Activated CD8-positive, alpha-beta memory T cell treated with anti-CD3 and anti-CD28 coated beads, Interleukin-2, amount 10 ng/mL, durations not matched to agents 7 days and 5 days (primary cell): Measurements from ENCODE around the gene BAIAP2L2. TPM values are rescaled to one million over a fixed set of nuclear protein-coding genes. Genes with fewer than 3 reads are reported as not detected.
A peak's percentile ranks its signal among the peaks of the same experiment; 100 is the strongest.

Experiments
- ATAC-seq: fragments of 150-1000 bp; cut with Tn5 transposase; one replicate; pipeline ENCODE4 v1.10.0; 2021; ENCODE audit warnings: moderate library complexity
- CTCF ChIA-PET: fragments of 350-600 bp; sonication (Branson Sonifier 250); formaldehyde crosslinking; loops from one replicate; lab custom pipeline; 2021; ENCODE audit warnings: antibody characterized with exemption; lab: Charles Lee
- DNase-seq: peaks from one replicate; pipeline ENCODE4 v3.0.0-alpha.2; 2020
- H3K27ac Mint-ChIP-seq: one replicate; pipeline ENCODE4 v1.8.0; 2021; ENCODE audit warnings: mild to moderate bottlenecking, mixed read lengths
- H3K27me3 Mint-ChIP-seq: one replicate; pipeline ENCODE4 v1.8.0; 2021; ENCODE audit warnings: mixed read lengths
- H3K36me3 Mint-ChIP-seq: one replicate; pipeline ENCODE4 v1.8.0; 2021; ENCODE audit warnings: mild to moderate bottlenecking, mixed read lengths
- H3K4me1 Mint-ChIP-seq: one replicate; pipeline ENCODE4 v1.8.0; 2021; ENCODE audit warnings: mixed read lengths
- H3K4me3 Mint-ChIP-seq: one replicate; pipeline ENCODE4 v1.8.0; 2021; ENCODE audit warnings: mild to moderate bottlenecking, moderate library complexity, mixed read lengths
- H3K9me3 Mint-ChIP-seq: one replicate; pipeline ENCODE4 v1.8.0; 2022; ENCODE audit warnings: low read depth, mixed read lengths
- total RNA-seq, 2 experiments: library from RNA; stranded (reverse); gene quantifications; one replicate each; pipeline ENCODE4 v1.2.3, GENCODE V29; 2021

The BAIAP2L2 gene
- total RNA-seq, 2 experiments from 2014 or later, result 0.37 to 0.70 TPM

DNA sequence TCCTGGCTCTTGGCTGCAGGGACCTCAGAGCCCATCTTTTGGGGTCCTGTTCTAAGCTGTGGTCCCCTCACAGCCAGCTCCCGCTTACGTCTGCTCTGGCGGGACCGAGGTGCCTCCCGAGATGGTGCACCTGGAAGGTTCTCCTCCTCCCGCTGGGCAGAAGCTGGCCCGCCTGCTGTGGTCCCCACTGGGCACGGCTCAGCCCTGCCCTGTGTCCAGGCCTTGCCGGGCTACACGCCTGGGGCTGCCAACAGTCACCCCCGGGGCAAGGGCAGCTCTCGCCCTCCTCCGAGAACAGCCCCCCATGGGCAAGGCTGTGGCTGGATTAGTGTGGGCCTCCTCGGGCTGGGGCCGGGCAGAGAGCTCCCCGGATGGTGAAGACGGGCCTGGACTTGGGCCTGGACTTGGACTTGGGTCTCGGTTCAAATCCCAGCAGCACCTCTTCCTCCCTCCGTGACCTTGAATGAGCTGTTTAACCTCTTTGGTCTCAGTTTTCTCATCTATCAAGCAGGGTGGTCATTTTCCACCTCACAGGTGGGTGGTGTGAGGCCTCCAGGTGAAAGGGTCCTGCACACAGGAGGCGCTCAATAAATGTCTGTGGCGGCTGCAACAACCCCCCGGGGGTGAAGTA lies 998 bp downstream of the BAIAP2L2 start:
- Mint-ChIP-seq H3K4me1 (peaks cover 12% of the 10 kb centered on the region), H3K27ac (peak overlapping the region; percentile 69), H3K27me3 (no peaks in the 10 kb centered on the region), H3K4me3 (no peak overlapping the region), H3K9me3 (no peaks in the 10 kb centered on the region), H3K36me3 (no peaks in the 10 kb centered on the region)
- ATAC-seq, result peak; percentile 37
- CTCF ChIA-PET, result interaction anchor here (0.8 to 1.7 kb wide), 3 partner anchors 10 to 57 kb away, joined by 3 to 4 read pairs (median 3); no protein-coding TSS in a partner anchor
- DNase-seq, result no peak

DNA sequence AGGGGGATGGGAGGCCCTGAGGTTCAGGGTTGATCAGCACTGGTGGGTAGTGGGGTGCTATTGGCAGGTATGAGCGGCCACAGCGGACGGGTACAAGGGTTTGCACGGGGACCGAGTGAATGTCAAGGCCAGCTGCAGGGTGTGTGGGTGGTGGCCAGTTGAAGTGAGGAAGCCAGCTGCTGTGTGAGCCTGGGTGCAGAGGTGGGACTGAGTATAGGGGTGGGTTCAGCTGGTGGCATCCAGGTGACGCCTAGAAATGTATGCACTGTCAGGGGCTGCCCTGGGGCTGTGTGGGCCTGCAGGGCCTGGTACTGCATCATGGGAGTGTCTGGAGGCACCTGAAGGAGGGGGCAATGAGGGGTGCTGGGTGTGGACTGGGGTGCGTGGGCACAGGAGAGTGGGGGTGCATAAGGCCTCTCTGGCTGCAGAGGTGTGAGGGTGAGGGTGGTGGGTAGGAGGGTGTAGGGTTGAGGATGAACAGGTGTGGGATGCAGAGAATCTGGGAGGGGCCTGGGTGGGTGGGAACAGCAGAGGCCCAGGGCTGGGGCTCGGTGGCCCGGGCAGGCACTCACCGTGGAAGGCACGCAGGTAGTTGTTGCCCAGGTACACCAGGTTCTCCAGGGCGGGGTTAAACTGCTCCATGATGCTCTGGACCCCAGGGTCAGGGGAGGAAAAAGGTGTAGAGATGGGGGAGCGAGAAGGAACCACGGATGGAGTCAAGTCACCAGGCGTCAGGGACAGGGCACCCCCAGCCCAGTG lies 1.7 kb downstream of the BAIAP2L2 start:
- Mint-ChIP-seq H3K27me3 (no peaks in the 10 kb centered on the region), H3K36me3 (peaks cover 1% of the 10 kb centered on the region), H3K4me3 (no peak overlapping the region), H3K9me3 (no peaks in the 10 kb centered on the region), H3K27ac (no peak overlapping the region), H3K4me1 (peaks cover 14% of the 10 kb centered on the region)
- ATAC-seq, result peak; percentile 37
- CTCF ChIA-PET, result interaction anchor here (0.9 to 1.7 kb wide), 2 partner anchors 54 to 56 kb away, joined by 3 to 4 read pairs; no protein-coding TSS in a partner anchor
- DNase-seq, result no peak

DNA sequence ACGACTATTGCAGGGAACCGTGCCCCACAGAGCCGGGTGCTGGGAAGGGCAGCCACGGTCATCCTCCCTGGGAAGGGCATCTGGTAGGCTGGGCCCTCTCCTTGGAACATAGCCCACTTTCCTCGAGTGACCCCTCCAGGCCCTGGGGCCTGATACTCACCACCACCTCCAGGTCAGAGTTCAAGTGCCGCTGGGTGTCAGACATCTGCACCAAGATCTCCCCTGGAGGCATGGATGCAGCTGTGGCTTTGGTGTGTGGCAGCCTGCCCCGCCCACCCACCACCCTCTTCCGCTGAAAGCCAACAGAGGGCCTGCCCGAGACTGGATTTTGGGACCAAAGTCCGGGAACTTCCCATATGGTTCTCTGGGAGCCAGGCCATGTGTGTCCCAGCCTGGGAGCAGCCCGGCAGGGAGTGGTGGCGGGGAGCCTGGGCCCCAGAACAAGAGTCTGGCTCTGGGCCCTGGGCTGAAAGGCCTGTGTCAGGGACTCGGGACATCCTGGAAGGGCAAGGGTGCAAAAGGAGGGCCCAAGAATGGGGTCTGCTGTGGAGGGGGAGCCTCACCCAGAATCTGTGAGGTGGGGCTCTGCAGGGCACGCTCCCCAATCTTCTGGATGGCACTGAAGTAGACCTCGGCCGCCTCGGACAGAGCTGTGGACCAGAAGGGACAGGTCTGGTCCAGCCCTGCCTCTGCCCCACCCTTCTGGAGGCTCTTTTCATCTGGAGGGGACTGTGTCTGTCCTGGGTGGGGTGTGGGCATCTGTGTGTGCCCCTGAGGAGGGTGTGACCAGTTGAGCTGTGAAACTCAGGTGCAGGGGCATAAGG lies 2.6 kb downstream of the BAIAP2L2 start:
- ATAC-seq (no peak), DNase-seq (no peak)
- Mint-ChIP-seq H3K4me3 (no peak overlapping the region), H3K27me3 (no peaks in the 10 kb centered on the region), H3K4me1 (peaks cover 14% of the 10 kb centered on the region), H3K9me3 (no peaks in the 10 kb centered on the region), H3K27ac (no peak overlapping the region), H3K36me3 (peaks cover 1% of the 10 kb centered on the region)
- CTCF ChIA-PET, result interaction anchor here (1.2 kb wide), 1 partner anchor 56 kb away, joined by 3 read pairs; no protein-coding TSS in a partner anchor

- H3K36me3 Mint-ChIP-seq, result peaks cover 1% of the 10 kb centered on the region
- DNase-seq (no peak), ATAC-seq (no peak)
- H3K9me3 Mint-ChIP-seq, result no peaks in the 10 kb centered on the region
- no peak overlapping the region for H3K4me3 Mint-ChIP-seq
- CTCF ChIA-PET, result interaction anchor here (1.2 kb wide), 1 partner anchor 55 kb away, joined by 3 read pairs; no protein-coding TSS in a partner anchor
- no peak overlapping the region for H3K27ac Mint-ChIP-seq
- no peaks in the 10 kb centered on the region for H3K27me3 Mint-ChIP-seq
- H3K4me1 Mint-ChIP-seq, result peaks cover 14% of the 10 kb centered on the region
Measured at GRCh38 chr22:38106814-38107578, 3.5 kb downstream of the BAIAP2L2 start.

GRCh38 chr22:38104084-38104483 lies 6.4 kb downstream of the BAIAP2L2 start:
- Mint-ChIP-seq H3K27me3 (no peaks in the 10 kb centered on the region), H3K36me3 (peaks cover 1% of the 10 kb centered on the region), H3K27ac (no peak overlapping the region), H3K4me1 (peaks cover 19% of the 10 kb centered on the region), H3K4me3 (no peak overlapping the region), H3K9me3 (no peaks in the 10 kb centered on the region)
- ATAC-seq (no peak), DNase-seq (no peak)
- CTCF ChIA-PET, result interaction anchor here (0.6 to 1.3 kb wide), 8 partner anchors 10 to 249 kb away, joined by 3 to 5 read pairs (median 3); no protein-coding TSS in a partner anchor

- Mint-ChIP-seq H3K36me3 (peaks cover 1% of the 10 kb centered on the region), H3K27me3 (no peaks in the 10 kb centered on the region), H3K4me1 (peaks cover 19% of the 10 kb centered on the region), H3K27ac (no peak overlapping the region), H3K9me3 (no peaks in the 10 kb centered on the region), H3K4me3 (no peak overlapping the region)
- CTCF ChIA-PET, result interaction anchor here (0.6 to 1.3 kb wide), 6 partner anchors 10 to 249 kb away, joined by 3 to 5 read pairs (median 3); no protein-coding TSS in a partner anchor
- ATAC-seq, result no peak
- DNase-seq, result no peak
Measured at GRCh38 chr22:38103641-38104040, 6.8 kb downstream of the BAIAP2L2 start.

DNA sequence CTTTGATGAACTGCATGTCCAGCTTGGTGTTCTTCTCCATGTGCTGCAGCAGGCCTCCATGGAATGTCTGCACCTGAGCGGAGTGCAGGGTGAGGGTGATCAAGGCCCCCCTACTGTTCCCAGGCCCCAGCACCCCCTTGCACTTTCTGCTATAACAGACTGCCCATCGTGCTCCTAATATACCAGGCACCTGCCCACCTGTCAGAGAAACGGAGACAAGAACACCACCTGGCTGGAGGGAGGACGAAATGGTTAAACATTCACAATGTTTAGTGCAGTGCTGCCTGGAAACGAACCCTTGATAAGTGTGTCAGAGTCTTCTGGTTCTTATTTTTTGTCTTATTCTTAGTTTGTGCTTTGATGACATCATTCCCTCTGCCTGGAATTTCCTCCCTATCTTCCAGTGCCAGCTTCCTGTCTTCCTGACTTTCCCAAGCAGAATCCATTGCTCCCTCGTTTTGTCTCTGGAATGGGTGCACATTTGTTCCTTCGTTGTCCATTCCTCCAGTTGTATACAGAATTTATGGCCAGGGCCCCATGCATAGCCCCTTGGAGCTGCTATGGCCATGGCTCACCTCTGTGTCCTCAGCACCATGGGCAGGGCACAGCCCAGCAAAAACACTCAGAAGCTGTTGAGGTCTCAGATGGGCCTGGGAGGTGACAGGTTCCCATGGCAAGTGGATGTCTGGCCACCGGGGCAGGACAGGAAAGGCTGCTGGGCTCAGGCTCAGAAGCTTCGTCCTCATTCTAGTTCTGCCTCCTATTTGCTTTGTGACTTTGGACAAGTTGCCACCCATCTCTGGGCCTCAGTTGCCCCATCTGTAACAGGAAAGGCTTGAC lies 11.9 kb downstream of the BAIAP2L2 start:
- H3K4me3 Mint-ChIP-seq, result no peak overlapping the region
- CTCF ChIA-PET, result interaction anchor here (0.7 to 2.5 kb wide), 4 partner anchors 11 to 175 kb away, joined by 3 to 16 read pairs (median 4); no protein-coding TSS in a partner anchor
- DNase-seq, result no peak
- H3K9me3 Mint-ChIP-seq, result no peaks in the 10 kb centered on the region
- H3K36me3 Mint-ChIP-seq, result no peaks in the 10 kb centered on the region
- peaks cover 5% of the 10 kb centered on the region for H3K4me1 Mint-ChIP-seq
- no peak overlapping the region for H3K27ac Mint-ChIP-seq
- H3K27me3 Mint-ChIP-seq, result no peaks in the 10 kb centered on the region
- no peak for ATAC-seq

DNA sequence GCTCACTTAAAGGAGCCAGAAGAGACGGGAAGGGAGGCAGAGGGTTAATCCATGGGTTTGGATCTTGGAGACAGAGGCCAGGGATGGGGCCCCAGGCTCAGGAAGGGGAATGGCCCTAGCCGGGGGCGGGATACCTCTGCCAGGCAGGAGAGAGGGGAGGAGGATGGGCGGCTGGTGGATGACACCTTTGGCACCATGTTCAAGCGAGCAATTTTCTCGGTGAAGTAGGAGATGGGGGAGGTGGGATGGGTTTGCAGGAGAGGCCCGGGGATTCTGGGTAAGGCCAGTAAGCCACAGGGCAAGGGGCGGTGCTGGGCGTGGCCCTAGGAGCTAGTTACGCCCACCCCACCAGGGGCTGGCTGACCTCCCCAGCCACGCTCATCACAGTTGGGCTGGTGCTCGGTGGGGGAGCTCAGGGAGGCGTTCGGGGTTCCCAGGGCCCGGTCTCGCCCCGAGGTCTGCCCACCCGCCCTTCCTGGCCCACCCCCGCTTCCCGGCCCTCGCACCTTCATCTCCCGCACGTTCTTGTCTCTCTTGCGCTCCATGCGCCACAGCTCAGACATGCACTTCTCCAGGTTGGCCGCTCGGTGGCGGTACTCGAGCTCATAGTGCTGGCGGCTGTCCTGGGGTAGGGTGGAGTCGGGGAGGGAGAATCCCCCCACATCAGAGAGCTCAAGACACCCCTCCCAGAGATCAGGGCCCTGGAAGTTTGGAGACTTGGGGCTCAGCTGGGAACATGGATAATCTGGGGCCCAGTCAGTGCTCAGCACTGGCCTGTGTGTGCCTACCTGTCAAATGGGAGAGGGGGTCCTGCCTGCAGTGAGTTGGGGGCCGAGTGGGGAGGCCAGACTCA lies 12.7 kb downstream of the BAIAP2L2 start:
- no peaks in the 10 kb centered on the region for H3K9me3 Mint-ChIP-seq
- H3K36me3 Mint-ChIP-seq, result no peaks in the 10 kb centered on the region
- CTCF ChIA-PET, result interaction anchor here (1.3 kb wide), 1 partner anchor 14 kb away, joined by 3 read pairs; no protein-coding TSS in a partner anchor
- H3K4me3 Mint-ChIP-seq, result no peak overlapping the region
- DNase-seq, result no peak
- H3K27ac Mint-ChIP-seq, result no peak overlapping the region
- H3K4me1 Mint-ChIP-seq, result peaks cover 5% of the 10 kb centered on the region
- no peaks in the 10 kb centered on the region for H3K27me3 Mint-ChIP-seq
- no peak for ATAC-seq

GRCh38 chr22:38097058-38097457 lies 13.4 kb downstream of the BAIAP2L2 start:
- H3K9me3 Mint-ChIP-seq, result no peaks in the 10 kb centered on the region
- ATAC-seq (no peak), DNase-seq (no peak)
- no peak overlapping the region for H3K27ac Mint-ChIP-seq
- H3K36me3 Mint-ChIP-seq, result no peaks in the 10 kb centered on the region
- H3K4me3 Mint-ChIP-seq, result no peak overlapping the region
- no peaks in the 10 kb centered on the region for H3K27me3 Mint-ChIP-seq
- CTCF ChIA-PET, result no interaction called here
- peaks cover 5% of the 10 kb centered on the region for H3K4me1 Mint-ChIP-seq

DNA sequence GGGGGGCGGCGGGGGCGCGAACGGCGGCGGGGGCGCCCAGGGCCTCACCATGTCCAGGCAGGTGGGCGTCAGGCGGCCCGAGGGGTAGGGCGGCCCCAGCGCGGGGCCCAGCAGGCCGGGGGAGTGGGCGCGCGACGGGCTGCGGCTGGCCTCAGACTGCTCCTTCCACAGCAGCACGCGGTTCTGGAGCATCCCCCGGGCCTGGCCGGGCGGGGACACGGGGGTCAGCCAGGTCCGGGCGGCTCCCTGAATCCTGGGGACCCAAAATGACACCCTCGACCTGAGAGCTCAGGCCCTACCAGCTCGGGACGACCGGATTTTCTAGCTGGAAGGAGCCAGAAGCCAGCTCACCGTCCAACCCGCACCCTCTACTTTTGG lies 21.0 kb downstream of the BAIAP2L2 start:
- Mint-ChIP-seq H3K4me1 (no peaks in the 10 kb centered on the region), H3K4me3 (no peak overlapping the region), H3K27ac (no peak overlapping the region), H3K36me3 (no peaks in the 10 kb centered on the region), H3K27me3 (peaks cover 11% of the 10 kb centered on the region), H3K9me3 (no peaks in the 10 kb centered on the region)
- CTCF ChIA-PET, result interaction anchor here (0.6 to 1.0 kb wide), 2 partner anchors 15 to 244 kb away, joined by 3 read pairs; no protein-coding TSS in a partner anchor
- ATAC-seq (no peak), DNase-seq (no peak)
